Keratinocyte (primary cell): Measurements from ENCODE around the gene HES3. TPM values are rescaled to one million over a fixed set of nuclear protein-coding genes. Genes with fewer than 3 reads are reported as not detected.

ENCODE experiments used
- DNase-seq: peaks from one replicate; pipeline ENCODE4 v3.0.0-alpha.2; 2011; ENCODE audit warnings: low read depth, missing footprints, low spot score
- FAIRE-seq: peaks from 2 replicates; lab custom pipeline; 2011; peaks lifted over from hg19 to GRCh38; lab: Jason Lieb, UNC
- H2AFZ ChIP-seq: 2 replicates; pipeline ENCODE4 v1.6.0; 2012; ENCODE audit warnings: low read length, control low read depth, inconsistent platforms; ENCODE audit not compliant: control insufficient read depth
- H3K27ac ChIP-seq: 2 replicates; pipeline ENCODE4 v1.5.1; 2011; ENCODE audit warnings: low read length; ENCODE audit not compliant: control insufficient read depth, insufficient read depth
- H3K27me3 ChIP-seq: 3 replicates; pipeline ENCODE4 v1.6.0; 2011; ENCODE audit warnings: low read length; ENCODE audit not compliant: control insufficient read depth, insufficient read depth; ENCODE audit errors: extremely low read depth
- H3K36me3 ChIP-seq, 2 experiments: 2 replicates in 1 of 2; 3 replicates in 1 of 2; pipeline ENCODE4 v1.5.1; 2011; ENCODE audit warnings: low read length in 2 of 2, mild to moderate bottlenecking in 1 of 2; ENCODE audit not compliant: control insufficient read depth in 2 of 2, insufficient read depth in 2 of 2; ENCODE audit errors: extremely low read depth in 1 of 2
- H3K4me1 ChIP-seq: 3 replicates; pipeline ENCODE4 v1.5.1; 2011; ENCODE audit warnings: low read length; ENCODE audit not compliant: control insufficient read depth, insufficient read depth; ENCODE audit errors: extremely low read depth
- H3K4me2 ChIP-seq: 3 replicates; pipeline ENCODE4 v1.6.0; 2011; ENCODE audit warnings: low read depth, low read length; ENCODE audit not compliant: control insufficient read depth, insufficient read depth; ENCODE audit errors: extremely low read depth
- H3K4me3 ChIP-seq, 3 experiments: fragments of 200-600 bp in 1 of 3; sonication (generic) in 1 of 3; 2 replicates in 2 of 3; 3 replicates in 1 of 3; pipeline ENCODE4 v1.5.1; 2011 to 2016; ENCODE audit warnings: low read length in 3 of 3, mild to moderate bottlenecking in 3 of 3, control low read depth in 2 of 3, inconsistent platforms in 1 of 3, low read depth in 1 of 3, mixed read lengths in 1 of 3, mixed run types in 1 of 3, moderate library complexity in 1 of 3; ENCODE audit not compliant: control insufficient read depth in 2 of 3, insufficient read depth in 2 of 3; ENCODE audit errors: extremely low read depth in 1 of 3
- H3K79me2 ChIP-seq: 2 replicates; pipeline ENCODE4 v1.6.0; 2012; ENCODE audit warnings: low read length; ENCODE audit not compliant: control insufficient read depth, insufficient read depth
- H3K9ac ChIP-seq: 3 replicates; pipeline ENCODE4 v1.6.0; 2011; ENCODE audit warnings: low read length; ENCODE audit not compliant: control insufficient read depth, insufficient read depth; ENCODE audit errors: extremely low read depth
- H3K9me1 ChIP-seq: 3 replicates; pipeline ENCODE4 v1.6.0; 2011; ENCODE audit warnings: low read length; ENCODE audit not compliant: control insufficient read depth, insufficient read depth; ENCODE audit errors: extremely low read depth
- H3K9me3 ChIP-seq: 2 replicates; pipeline ENCODE4 v1.5.1; 2012; ENCODE audit warnings: low read depth, low read length; ENCODE audit not compliant: control insufficient read depth
- H4K20me1 ChIP-seq: 3 replicates; pipeline ENCODE4 v1.6.0; 2011; ENCODE audit warnings: low read length; ENCODE audit not compliant: control insufficient read depth, insufficient read depth; ENCODE audit errors: extremely low read depth
- EZH2 ChIP-seq: IDR thresholded peaks from one replicate; pipeline ENCODE4 v1.6.1; 2012; ENCODE audit warnings: inconsistent platforms, mild to moderate bottlenecking, low read length, moderate library complexity
- dilution Hi-C: fragments of 300-500 bp; cut with MboI; formaldehyde crosslinking; loops from one replicate; pipeline ENCODE4 v1.7.0; 2020; ENCODE audit warnings: low sequenced_read_pairs; ENCODE audit not compliant: extremely low pct_ligation_motif_present
- polyA plus RNA-seq, 5 experiments: library from polyadenylated mRNA; depleted of rRNA in 3 of 5; stranded (reverse) in 3 of 5; stranded (forward) in 1 of 5; unstranded in 1 of 5; fragments of >200 nt; gene quantifications; 1 replicate in 1 of 5; 2 replicates in 3 of 5; 3 replicates in 1 of 5; pipeline versions ENCODE4 v1.2.1 to v1.2.3, GENCODE V29; 2011 to 2012; ENCODE audit warnings: missing spikeins in 2 of 5, low read depth in 1 of 5, low replicate concordance in 1 of 5
- TF ChIP-seq, protein P1 (sequence below), 3 experiments: IDR thresholded peaks in 1 of 3; conservative IDR thresholded peaks in 1 of 3; optimal IDR thresholded peaks in 1 of 3; 2 replicates in 2 of 3; 3 replicates in 1 of 3; pipeline versions ENCODE3 to v1.5.1; 2011; ENCODE audit warnings: low read length in 3 of 3, mild to moderate bottlenecking in 3 of 3, moderate library complexity in 2 of 3, control low read depth in 1 of 3, inconsistent platforms in 1 of 3; ENCODE audit not compliant: insufficient read depth in 2 of 3; ENCODE audit errors: extremely low read depth in 1 of 3

Gene HES3
- polyA plus RNA-seq, 1 donor (not counting 4 experiments of a cell fraction or from before 2014, with no cell fraction given) = not detected

DNA sequence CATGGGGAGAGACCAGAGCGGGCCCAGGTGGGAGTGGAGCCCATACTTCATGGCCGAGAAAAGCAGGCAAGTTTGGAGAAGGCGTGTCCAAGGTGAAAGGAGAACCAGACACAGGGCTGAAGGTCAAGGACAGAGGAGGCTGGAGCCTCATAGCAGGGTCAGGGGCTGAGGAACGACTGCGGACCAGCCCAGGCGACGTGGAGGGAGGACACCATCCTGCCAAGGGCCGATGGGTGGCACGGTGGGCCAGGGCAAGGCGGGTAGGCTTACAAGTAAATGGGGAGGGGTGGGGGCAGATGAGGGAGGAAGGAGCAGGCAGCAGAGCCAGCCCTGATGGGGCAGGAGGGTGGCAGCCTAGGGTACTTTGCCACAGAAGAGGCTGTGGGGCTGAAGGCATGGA, 35.1 kb downstream of the HES3 start:
- H4K20me1 ChIP-seq = peaks cover 5% of the 10 kb centered on the region
- H3K4me1 ChIP-seq = peaks cover 3% of the 10 kb centered on the region
- H3K9ac ChIP-seq = no peak overlapping the region
- H3K4me3 ChIP-seq = no peak overlapping the region
- no peaks in the 10 kb centered on the region for H3K79me2 ChIP-seq
- H3K27me3 ChIP-seq = no peaks in the 10 kb centered on the region
- H3K4me2 ChIP-seq = no peak overlapping the region
- H3K36me3 ChIP-seq = peaks cover 6 to 12% of the 10 kb centered on the region in 2 experiments
- TF ChIP-seq, protein P1, sequence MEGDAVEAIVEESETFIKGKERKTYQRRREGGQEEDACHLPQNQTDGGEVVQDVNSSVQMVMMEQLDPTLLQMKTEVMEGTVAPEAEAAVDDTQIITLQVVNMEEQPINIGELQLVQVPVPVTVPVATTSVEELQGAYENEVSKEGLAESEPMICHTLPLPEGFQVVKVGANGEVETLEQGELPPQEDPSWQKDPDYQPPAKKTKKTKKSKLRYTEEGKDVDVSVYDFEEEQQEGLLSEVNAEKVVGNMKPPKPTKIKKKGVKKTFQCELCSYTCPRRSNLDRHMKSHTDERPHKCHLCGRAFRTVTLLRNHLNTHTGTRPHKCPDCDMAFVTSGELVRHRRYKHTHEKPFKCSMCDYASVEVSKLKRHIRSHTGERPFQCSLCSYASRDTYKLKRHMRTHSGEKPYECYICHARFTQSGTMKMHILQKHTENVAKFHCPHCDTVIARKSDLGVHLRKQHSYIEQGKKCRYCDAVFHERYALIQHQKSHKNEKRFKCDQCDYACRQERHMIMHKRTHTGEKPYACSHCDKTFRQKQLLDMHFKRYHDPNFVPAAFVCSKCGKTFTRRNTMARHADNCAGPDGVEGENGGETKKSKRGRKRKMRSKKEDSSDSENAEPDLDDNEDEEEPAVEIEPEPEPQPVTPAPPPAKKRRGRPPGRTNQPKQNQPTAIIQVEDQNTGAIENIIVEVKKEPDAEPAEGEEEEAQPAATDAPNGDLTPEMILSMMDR (optimal IDR thresholded peaks at IDR 0.05 in 1 of 3, IDR thresholded peaks at IDR 0.05 in 1 of 3, conservative IDR thresholded peaks at IDR 0.05 in 1 of 3; ENCODE audit: extremely low read depth in 1 of 3, insufficient read depth in 2 of 3, low read length in 3 of 3) = no peak
- no peak for TF ChIP-seq EZH2
- FAIRE-seq (no peak), DNase-seq (no peak)
- no peak overlapping the region for H2AFZ ChIP-seq
- H3K9me3 ChIP-seq = no peaks in the 10 kb centered on the region
- dilution Hi-C loops = no loop called here
- H3K27ac ChIP-seq = no peak overlapping the region
- no peaks in the 10 kb centered on the region for H3K9me1 ChIP-seq

DNA sequence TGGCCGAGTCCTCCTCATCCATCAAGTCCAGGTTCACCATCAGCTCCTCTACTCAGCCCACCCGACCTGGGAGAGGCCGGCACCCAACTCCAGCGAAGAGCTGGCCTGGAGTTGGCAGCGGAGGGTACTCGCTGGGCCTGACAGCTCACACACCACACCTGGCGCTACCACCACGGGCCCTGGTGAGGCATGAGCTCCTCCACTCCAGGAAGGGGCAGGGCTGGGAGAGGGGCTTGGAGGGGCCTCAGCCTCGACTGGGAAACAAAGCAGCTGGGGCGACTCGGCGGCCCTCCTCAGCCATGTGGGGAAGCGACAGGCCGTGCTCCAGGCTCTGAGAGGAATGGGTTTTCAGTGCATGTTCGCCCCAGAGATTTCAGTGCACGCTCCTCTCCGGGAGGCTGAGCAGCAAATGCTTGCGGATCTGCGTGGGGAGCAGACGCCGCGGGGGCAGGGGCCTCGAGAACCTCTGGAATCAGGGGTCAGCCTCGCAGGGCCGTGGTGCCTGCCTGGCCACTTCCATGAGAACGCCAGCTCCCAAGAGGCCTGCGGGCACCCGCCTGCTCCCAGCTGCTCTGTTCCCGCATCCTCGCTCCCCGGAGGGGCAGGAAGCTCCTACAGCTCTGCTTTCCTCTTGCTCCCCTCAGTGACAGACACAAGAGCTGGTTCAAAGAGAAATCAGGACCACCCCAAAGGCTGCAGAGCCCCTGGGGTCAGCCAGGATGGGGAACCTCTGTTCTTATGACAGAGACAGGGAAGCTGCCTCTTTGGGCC, 35.8 kb downstream of the HES3 start:
- FAIRE-seq (no peak), DNase-seq (no peak)
- H3K9me3 ChIP-seq = no peaks in the 10 kb centered on the region
- H3K36me3 ChIP-seq = peaks cover 6 to 7% of the 10 kb centered on the region in 2 experiments
- no peaks in the 10 kb centered on the region for H3K27me3 ChIP-seq
- H3K9ac ChIP-seq = no peak overlapping the region
- no peak overlapping the region for H3K4me3 ChIP-seq
- H3K79me2 ChIP-seq = no peaks in the 10 kb centered on the region
- no peak overlapping the region for H2AFZ ChIP-seq
- no peaks in the 10 kb centered on the region for H3K9me1 ChIP-seq
- TF ChIP-seq, protein P1 (optimal IDR thresholded peaks at IDR 0.05 in 1 of 3, IDR thresholded peaks at IDR 0.05 in 1 of 3, conservative IDR thresholded peaks at IDR 0.05 in 1 of 3; ENCODE audit: extremely low read depth in 1 of 3, insufficient read depth in 2 of 3, low read length in 3 of 3) = no peak
- no peak for TF ChIP-seq EZH2
- dilution Hi-C loops = no loop called here
- H4K20me1 ChIP-seq = peaks cover 5% of the 10 kb centered on the region
- no peak overlapping the region for H3K4me2 ChIP-seq
- peaks cover 3% of the 10 kb centered on the region for H3K4me1 ChIP-seq
- no peak overlapping the region for H3K27ac ChIP-seq
